COLO829 (cell line): ENCODE measurements around the gene PLXDC1.
"Not testable (repeated sequence)": the region's sequence is repeated elsewhere in the genome, so short reads cannot be mapped to it uniquely, and the experiment has no call there.

Experiments
- DNase-seq: peaks from one replicate; pipeline ENCODE4 v3.0.0; 2012; ENCODE audit warnings: low spot score

PLXDC1 gene

DNA sequence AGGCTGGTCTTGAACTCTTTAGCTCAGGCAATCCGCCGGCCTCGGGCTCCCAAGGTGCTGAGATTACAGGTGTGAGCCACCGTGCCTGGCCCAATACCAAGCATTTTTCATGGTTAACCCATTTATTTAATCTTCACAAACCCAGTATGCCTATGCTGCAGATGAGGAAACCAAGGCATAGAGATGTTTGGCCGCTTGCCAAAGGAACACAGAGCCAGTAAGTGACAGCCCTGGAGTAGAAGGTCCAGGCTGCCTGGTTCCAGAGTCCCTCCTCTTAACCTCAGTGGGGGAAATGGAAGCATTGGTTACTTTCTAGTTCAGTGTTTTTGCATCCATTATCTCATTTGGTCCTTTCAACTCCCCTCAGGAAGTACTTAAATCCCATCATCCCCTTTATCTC is 29.9 kb upstream of the PLXDC1 start:
- no peak for DNase-seq

DNA sequence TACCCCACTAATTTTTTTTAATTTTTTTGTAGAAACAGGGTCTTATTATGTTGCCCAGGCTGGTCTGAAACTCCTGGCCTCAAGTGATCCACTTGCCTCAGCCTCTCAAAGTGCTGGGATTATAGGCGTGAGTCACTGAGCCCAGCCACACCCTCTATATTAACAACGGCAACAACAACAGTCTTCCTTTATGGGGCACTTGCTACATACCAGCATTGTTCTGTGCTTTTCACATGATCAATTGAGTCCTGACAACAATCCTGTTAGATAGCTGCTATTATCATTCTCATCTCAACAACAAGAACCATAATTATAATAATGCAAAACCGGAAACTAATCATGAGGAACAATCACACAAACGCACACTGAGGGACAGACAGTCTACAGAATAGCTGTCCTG is 27.1 kb upstream of the PLXDC1 start:
- DNase-seq, result peak; percentile 72

DNA sequence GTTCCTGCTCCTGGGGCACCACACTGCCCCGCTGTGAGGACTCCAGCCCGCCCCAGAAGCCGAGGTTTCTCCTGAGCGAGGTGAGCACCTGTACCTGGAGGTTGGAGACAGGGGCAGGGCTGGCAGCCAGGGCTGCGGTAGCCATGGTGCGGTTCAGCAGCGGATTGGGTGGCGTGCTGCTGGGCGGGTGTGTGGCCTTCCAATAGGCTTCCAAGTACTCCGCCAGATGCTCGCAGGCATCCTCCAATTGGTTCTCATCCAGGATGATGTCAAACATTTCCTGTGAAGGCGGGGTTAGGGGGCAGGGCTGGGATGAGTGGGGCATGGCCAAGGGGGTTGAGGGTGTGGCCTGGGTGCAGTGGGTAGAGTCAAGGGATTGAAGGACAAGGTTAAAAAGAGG is 25.8 kb upstream of the PLXDC1 start:
- no peak for DNase-seq

DNA sequence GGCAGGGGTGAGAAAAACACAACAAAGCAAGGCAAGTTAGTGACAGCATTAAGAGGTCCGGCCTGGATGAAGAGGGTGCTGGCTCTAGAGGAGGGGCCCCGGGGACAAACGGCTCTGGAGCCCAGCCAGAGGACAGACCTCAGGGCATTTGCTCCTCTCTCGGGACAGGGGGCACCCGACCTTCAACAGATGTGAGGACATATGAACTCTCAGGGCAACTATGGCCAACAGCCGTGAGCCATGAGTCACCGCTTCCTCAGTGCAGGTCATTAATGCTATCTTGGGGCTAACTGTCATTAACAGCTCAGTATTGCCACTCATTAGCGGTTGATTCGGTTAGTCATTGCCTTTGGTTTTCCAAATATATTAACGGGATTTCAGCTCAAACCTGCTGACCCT is 24.3 kb upstream of the PLXDC1 start:
- DNase-seq, result no peak

DNA sequence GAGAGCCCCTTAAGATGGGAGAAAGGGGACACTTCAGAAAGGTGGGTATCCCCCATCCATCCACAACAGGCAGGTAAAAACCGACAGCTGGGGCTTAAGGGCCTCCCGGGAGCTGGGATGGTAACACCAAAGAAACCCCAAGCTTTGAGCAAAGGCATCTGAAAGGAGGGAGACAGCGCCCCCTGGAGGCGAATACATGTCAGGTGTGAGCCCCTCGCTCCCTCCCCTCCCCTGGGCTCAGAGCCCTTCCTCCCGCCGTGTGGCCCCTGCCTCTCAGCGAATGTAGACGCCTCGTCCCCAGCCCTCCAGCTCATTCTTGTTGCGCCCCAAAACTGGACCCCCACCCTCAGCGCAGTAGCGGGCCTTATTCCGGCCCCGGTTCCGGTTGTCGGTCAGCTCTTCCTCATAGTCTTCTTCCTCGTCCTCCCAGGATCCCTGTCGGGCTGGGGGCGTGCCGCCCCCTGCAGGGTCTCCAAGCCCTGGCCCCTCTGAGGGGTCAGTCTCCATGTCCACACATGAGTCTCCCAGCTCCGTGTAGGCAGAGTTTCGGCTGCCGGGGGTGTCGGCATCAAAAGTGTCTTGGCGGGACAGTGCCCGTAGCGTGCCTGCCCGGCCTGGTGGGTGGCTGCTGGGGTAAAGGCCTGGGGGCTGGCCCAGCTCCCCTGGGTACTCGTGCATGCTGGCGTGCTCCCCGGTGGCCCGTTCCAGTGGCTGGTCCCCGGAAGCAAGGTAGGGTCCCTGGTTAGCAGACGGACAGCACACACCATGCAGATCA is 23.7 kb upstream of the PLXDC1 start:
- DNase-seq, result peak; percentile 55

DNA sequence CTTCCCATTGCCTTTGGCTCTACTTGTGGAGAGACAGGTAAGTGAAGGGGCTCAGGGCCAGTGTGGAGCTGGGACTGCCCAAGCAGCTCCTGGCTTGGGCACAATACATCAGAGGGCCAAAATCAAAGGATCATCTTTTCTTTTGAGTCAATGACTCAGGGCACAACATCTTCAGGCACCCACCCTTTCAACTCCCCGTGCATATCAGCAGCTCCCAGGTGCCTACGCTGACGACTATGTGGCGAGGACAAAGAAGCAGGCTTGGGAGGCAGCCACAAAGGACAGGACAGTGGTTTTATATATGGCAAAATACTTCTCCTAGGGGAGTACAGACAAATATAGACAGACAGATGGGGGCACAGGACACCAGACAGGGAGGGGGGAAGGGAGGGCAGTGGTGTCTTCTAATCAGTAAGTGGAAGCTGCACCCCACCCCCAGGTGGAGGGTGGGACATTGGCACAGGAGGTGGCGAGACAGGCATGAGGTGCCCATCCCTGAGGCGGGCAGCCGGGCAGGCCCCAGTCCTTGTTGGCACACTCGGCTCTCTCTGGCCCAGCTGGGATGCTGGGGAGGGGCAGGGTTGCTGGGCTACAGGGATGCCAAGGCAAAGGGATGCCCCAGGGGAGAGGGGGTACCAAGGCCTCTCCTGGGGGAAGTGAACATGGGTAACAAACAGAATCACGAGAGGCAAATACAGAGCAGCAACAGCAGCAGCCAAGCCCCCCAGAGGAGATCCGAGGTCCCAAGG is 22.3 kb upstream of the PLXDC1 start:
- DNase-seq, result no peak

DNA sequence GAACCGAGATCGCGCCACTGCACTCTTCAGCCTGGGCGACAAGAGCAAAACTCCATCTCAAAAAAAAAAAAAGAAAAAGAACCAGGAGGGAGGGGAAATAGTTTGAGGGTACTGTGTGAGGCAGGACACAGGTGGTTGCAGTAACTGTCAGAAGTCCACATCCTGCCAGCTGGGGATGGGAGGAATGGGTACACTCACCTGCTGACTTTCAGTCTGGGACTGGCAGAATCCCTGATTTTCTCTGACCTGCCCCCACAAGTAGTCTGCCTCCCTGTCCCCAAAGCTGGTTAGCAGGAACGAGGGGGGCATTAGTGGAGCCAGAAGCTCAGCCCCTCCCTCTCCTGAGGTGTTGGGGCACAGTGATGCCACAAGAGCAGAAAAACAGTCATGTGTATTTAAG is 21.6 kb upstream of the PLXDC1 start:
- no peak for DNase-seq

DNA sequence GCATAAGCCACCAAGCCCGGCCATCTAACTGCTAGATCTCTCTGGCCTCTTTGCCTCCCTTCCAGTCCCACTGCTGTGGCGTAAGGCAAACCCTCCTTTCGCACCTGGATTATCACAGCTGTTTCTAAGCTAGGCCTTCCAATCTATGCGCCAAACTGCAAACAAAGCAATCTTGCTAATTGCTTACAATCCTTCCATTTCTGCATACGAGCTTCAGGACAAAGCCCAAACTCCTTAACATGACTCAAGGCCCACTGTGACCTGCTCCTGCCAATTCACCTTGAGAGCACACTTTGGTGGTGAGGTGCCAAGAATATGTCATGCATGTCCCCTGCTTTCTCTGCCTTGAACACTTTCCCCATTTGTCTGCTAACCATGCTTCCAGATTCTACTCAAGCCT is 20.5 kb upstream of the PLXDC1 start:
- DNase-seq, result no peak

DNA sequence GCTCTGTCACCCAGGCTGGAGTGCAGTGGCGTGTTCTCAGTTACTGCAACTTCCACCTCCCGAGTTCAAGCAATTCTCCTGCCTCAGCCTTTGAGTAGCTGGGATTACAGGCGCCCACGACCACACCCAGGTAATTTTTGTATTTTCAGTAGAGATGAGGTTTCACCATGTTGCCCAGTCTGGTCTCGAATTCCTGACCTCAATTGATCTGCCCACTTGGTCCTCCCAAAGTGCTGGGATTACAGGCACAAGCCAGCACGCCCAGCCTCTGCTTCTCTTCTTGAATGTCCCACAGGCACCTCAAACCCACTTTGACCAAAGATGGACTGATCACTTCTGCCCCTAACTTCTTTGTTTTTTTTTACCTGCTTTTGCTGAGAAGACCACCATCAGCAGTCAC is 19.1 kb upstream of the PLXDC1 start:
- no peak for DNase-seq

DNA sequence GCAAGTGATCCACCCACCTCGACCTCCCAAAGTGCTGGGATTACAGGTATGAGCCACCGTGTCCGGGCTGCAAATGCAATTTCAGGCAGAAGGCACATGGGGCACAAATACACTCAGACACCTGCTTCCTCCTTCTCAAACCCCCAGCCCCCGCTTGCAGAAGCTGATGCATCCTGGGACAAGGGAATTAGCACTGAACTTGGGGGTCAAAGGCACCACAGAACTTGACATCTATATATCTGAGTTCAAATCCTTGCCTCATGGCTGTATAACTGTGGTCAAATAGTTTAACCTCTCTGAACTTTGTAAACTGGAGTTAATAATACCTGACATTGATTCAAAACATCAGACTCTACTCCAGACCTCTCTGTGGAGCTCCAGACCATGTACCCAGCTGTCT is 18.7 kb upstream of the PLXDC1 start:
- no peak for DNase-seq

DNA sequence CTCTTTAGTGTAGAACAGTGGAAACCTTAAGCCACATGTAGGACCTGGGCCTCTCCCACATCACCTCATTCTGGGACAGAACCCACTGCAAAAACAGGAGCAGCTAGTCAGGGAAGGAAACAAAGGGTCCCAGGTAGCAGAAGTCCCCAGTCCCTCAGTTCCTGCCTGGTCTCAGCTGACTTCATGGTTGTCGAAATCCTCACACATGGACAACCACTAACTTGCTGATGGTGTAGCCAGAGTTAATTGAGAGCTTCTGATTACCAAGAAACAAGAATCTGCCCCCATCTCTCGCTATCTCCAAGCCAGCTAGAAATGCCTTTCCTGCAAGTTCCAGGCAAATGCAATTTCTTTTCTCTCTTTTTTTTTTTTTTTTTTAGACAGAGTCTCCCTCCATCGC is 18.1 kb upstream of the PLXDC1 start:
- no peak for DNase-seq

DNA sequence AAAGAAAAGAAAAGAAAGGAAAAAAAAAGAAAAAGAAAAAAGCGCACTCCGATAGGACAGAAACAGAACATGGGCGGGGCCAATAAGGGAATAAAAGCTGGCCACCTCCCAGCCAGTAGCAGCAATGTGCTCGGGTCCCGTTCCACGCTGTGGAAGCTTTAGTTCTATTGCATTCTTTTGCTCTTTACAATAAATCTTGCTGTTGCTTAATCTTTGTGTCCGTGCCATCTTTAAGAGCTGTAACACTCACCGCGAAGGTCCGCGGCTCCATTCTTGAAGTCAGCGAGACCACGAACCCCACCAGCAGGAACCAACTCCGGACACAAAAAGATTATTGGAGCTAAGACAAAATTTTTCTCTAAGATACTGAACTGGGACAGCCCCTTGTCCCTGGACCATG is 17.7 kb upstream of the PLXDC1 start:
- no peak for DNase-seq

DNA sequence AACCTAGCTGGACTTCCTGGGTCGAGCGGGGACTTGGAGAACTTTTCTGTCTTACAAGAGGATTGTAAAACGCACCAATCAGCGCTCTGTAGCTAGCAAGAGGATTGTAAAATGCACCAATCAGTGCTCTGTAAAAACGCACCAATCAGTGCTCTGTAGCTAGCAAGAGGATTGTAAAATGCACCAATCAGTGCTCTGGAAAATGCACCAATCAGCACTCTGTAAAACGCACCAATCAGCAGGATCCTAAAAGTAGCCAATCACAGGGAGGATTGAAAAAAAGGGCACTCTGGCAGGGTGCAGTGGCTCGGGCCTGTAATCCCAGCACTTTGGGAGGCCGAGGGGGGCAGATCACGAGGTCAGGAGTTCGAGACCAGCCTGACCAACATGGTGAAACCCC is 17.1 kb upstream of the PLXDC1 start:
- not testable (repeated sequence) for DNase-seq

DNA sequence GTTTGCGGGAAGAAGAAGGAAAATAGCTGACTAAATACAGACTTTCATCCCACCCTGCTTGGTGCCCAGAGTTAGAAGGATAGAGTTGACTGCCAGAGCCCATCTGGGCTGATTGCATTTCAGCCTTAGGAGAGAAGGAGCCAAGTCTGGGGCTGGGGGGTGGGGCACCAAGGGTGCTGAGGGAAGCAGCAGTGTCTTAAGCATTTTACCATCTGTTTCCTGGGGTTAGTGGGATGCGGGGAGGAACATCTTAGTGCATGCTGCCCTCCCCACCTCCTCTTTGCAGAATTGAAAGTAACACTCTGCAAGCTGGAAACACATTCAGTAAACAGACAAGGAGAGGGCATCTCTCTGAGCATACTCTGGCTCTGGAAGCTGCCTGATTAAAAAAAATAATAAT is 16.0 kb upstream of the PLXDC1 start:
- no peak for DNase-seq

DNA sequence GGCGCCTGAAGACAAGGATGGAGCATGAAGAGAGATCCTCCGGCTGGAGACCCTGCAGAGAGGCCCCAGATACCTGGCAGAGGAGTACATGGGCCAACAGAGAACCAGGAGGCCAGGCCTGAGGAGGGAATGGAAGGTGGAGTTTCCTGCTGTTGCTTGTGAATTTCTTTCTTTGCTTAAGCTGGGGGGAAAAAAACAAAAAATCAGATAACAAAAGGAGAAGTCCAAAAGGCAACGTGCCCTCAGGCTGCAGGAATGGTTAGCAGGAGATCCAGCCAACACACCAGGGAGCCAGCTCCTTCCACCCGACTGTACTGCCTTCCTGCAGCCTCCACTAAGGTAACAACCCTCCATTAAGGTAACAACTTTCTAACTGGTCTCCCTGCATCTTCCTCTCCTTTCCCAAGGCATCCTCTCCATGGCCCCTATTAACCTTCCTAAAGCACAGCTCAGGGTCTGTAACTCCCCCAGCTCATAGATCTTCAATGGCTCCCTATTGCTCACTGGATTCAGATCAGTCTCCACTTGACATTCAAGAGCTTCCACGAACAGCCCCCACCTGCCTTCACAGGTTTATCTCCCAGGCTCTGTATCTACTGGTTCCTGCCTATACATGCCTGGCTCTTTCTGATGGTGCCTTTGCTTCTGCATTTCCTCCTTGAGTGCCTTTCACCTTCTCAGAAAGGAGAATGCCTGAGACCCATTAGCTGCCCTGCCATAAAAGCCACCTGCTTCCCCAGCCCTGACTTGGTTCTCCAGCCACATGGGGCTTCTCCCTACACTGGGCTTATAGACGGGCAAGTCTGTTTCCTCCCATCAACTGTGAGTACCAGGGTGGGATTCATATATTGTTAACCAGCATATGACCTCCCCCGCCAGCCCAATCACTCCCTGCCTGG is 15.2 kb upstream of the PLXDC1 start:
- DNase-seq, result no peak

DNA sequence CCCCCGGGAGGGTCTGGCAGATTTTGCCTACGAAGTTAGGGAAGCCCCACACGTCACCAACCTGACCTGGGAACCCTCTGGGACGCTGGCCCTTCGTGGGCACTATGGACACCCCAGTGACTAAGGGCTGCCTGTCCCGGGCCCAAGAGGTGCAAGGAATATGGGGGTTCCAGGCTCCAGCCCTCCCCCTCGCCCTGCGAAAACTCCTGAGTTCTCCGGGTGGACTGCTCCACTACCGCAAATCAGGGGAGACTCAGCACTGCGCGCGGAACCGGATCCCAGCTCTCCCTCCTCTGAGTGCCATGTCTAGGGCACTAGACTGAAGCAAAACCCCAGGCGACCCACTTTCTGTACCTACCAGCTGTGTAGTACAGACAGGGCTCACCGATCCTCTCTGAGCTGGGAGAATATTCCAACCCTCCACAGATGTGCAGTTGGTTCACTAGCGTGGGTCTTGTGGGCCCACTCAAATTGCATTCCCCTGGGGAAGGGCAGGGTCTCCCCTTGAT is 14.5 kb upstream of the PLXDC1 start, which contains the start of gene ARL5C:
TSS of gene ARL5C (minus strand) at position 321 of the 509 bp plus-strand sequence. CDS start 401 bp downstream, outside the sequence.
- no peak for DNase-seq

DNA sequence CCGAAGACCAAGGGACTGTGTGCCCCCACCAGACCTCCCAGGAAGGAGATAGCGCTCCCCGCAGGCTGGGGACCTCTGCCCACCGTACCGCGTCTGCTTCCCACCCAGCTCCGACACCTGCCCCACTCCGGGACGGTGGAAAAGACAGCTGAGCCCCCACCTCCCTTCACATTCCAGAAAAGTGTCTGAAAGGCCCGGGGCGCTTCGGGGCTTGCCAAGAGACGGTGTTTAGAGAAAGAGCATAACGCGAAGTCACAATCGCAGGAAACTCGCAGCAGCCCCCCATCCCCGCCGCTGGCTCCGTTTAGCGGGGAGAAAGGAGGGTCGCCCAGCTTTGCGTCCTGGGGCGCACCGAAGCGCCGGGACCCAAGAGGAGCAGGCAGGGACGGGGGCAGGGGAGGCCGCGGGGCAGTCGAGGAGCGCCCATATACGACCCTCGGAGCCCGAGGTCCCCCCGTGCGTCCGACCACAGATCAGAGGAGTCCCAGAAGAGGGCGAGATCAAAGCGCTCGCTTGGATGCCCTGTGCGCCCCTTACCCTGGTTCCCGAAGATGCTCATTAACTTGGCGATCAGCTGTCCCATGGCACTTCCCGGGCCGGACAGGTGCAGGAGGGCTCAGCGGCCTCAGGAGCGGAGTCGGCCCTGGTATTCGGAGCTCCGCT is 13.9 kb upstream of the PLXDC1 start:
- DNase-seq, result no peak

DNA sequence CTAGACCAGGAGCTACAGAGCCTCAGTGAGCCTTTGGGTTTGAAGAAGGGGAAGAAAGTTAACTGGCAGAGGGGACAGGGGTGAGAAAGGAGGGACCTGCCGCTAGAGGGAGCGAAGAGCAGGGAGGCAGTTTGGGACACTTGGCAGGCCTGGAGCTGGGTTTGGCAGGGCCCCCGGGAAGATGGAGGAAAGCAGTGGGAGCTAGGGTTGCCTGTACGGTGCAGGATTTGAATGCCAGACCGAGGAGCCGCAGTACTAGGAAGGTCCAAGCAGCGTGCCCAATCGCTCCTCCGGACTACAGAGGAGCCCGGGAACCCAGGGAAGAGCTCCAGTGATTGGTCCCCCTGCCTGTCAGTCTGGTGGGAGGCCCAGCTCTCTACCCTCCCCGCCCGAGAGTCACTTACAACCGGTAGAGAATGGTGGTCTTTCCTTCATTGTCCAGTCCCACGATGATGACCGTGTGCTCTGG is 13.3 kb upstream of the PLXDC1 start:
- peak; percentile 79 for DNase-seq

DNA sequence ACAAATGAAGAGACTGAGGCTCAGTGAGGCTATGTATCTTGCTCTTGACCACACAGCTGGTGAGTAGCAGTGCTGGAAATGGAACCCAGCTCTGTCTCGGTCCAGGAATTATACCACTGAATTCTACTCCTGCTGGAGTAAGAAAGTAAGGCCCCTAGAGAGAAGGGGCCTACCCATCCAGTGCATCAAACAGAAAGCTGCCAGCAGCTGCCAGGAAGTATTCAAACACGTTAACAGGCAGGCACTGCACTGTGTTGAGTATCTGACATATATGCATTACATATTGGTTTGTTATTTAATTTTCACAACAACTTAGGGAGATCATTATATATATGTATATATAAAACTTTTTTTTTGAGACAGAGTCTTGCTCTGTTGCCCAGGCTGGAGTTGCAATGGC is 10.5 kb upstream of the PLXDC1 start:
- DNase-seq, result no peak

DNA sequence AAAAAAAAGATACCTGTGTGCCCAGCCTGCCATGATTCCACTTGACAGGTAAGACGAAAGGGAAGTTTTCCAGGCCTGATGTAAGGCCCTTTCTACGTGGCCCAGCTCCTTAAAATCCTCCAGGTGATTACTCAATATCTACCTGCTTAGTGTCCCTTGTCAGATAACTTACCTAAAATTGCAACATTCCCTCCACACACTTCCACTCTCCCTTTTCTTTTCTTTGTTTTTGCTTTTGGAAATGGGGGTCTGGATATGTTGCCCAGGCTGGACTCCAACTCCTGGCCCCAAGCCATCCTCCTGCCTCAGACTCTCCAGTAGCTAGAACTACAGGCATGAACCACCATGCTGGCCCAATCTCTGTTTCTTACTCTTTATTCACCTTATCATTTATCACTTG is 7.2 kb upstream of the PLXDC1 start:
- DNase-seq, result no peak

DNA sequence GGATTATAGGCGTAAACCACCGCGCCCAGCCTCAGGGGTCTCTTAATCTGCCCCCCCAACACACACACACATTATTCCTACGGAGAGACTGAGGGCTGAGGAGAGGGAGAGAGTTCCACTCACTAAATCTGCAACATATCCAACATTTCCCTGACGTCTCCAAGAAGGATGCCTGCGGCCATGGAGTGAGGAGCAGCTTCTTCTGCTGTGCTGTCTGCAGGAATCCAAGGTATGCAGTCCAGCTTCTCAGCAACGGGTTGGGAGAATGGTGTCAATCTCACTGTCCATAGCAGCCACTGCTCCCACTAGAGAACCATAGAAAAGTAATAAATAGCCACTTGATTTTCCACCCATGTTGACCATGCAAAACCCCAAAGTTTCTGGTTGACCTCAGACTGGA is 5.1 kb upstream of the PLXDC1 start:
- no peak for DNase-seq

DNA sequence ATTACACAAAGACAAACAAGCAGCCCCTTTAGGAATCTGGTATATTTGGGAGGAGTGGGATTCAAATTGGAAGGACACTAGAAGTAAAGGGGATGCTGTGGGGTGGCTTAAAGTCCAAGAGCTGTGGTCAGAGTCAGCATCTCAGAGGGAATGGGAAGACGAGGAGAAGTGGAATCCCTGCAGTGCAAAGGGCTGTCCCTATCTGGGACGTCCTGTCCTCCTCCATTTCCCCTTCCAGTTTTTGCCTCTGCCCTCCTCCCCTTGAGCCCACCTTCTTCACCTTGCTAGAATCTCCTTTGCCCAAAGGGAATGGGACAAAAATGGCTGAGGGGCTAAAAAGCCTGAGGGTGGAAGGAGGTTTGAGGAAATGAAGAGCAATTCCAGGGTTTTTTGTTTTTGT is 4.2 kb upstream of the PLXDC1 start:
- DNase-seq, result no peak
